HG03064 (cell line): ENCODE data around the gene ITPKB.
"Not testable (repeated sequence)": the region's sequence is repeated elsewhere in the genome, so short reads cannot be mapped to it uniquely, and the experiment has no call there.

ENCODE experiments used
- ATAC-seq: cut with Tn5 transposase; IDR thresholded peaks from one replicate; pipeline ENCODE4 v1.9.1; 2021; ENCODE audit warnings: low read depth; ENCODE audit not compliant: unreplicated experiment

The ITPKB gene

DNA sequence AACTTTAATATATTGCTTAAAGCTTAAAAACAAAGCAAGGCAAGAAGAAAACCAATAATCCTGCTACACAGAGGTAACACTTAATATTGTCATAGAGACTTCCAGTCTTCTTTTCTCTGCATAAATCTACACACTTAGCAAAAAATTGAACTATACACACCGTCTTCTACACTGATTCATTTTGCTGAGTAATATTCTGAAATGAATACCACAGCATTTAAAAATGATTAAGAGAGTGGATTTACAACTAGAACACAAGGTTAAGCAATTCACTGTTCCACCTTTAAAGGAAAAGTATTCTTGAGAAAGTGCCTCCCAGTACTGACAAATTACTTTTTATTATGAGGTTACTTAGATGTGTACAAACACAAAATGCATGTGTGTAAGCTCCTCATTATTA lies 22.2 kb upstream of the ITPKB start:
- no peak for ATAC-seq

DNA sequence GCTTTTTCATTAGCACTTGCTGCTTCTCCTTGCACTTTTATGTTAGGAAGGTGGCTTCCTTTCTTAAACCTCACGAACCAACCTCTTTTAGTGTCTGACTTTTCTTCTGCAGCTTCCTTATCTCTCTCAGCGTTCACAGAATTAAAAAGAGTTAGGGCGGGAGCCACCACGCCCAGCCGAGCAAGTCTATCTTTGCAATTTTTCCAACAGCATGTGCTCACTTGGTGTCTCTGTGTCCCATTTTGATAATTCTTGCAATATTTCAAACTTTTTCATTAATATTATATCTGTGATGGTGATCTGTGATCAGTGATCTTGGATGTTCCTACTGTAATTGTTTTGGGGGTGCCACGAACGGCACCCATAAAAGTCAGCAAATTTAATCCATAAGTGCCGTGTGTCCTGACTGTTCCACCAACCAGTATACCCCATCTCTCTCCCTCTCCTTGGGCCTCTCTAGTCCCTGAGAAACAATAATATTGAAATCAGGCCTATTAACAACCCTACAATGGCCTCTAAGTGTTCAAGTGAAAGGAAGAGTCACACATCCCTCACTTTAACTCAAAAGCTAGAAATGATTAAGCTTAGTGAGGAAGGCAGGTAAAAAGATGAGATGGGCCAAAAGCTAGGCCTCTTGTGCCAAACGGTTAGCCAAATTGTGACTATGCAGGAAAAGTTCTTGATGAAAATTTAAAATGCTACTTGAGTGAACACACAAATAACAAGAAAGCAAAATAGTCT lies 15.9 kb upstream of the ITPKB start:
- ATAC-seq, result no peak

DNA sequence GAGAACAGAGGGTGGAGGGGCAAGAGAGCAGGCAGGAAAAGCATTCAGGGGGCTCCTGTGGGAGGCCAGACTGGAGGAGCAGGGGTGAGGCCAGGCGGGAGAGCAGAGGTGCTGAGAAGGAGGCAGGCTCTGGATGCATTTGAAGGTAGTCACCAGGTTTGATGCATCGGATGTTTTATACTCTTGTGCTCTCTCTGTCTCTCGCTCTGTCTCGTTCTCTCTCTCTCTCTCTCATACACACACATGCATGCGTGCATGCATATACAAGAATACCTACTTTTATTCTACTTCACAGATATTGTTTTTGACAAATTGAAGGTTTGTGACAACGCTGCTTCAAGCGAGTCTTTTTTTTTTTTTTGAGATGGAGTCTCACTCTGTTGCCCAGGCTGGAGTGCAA lies 15.0 kb upstream of the ITPKB start:
- ATAC-seq, result no peak

DNA sequence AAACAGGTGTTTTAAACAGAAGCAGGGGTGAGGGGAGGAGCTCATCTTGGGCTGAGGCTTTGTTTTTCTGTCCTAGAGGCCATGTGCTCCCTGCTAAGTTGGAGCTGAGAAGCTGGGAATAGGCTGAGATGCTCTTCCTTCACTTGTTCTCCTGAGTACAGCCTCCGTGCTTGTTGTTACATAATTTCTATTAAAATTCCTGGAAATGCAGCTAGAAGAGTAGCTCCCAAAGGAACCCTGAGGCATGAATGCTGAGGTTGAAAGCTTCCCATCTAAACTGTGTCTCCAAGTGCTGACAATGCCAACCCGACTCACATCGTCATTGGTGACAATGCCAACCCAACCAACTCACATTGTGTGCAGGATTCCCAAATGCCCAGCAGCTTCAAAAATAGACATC lies 12.6 kb upstream of the ITPKB start:
- ATAC-seq, result no peak

DNA sequence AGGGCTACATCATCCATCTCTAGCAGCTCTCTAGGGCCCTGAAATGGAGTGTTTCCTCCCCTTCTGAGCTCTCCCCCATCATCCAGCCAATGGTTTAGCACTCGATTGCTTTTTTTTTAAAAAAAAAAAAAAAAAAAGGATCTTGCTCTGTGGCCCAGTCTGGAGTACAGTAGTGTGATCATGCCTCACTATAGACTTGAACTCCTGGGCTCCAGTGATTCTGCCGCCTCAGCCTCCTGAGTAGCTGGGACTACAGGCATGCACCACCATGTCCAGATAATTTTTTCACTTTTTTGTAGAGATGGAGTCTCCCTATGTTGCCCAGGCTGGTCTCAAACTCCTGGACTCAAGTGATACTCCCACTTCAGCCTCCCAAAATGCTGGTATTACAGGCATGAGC lies 12.1 kb upstream of the ITPKB start:
- no peak for ATAC-seq

DNA sequence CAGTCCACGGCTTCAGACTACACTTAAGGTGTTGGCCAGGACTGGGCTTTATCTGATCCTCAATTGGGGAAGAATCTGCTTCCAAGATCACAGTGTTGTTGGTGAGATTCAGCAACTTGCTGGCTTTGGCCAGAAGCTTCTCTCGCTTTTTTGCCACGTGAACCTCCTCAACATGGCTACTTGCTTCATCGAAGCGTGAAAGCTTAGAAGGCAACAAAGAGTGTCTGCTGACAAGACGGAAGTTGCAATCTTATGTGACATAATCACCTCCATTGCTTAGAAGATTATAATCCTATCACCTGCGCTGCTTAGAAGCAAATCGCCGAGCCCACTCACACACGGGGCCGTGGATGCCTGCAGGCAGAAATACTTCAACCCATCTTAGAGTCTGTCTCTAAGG lies 10.4 kb upstream of the ITPKB start:
- no peak for ATAC-seq

DNA sequence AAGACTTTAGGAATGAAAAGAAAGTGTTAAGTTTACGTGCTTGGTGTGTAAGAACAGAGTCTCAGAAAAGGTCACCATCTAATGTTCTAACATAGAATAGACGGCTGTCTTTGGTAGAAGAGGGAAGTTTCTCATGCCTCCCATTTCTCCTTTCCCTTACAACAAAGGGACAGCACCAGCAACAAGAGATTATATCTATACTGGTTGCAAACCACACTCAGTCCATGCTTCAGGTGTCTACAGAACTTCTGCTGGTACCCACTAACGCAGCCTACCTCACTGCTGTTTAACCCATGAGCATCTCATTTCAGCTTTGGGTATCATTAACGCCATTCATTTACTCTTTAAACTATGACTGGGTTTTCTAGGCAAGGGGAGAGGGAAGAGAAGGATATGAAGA lies 9.2 kb upstream of the ITPKB start:
- no peak for ATAC-seq

DNA sequence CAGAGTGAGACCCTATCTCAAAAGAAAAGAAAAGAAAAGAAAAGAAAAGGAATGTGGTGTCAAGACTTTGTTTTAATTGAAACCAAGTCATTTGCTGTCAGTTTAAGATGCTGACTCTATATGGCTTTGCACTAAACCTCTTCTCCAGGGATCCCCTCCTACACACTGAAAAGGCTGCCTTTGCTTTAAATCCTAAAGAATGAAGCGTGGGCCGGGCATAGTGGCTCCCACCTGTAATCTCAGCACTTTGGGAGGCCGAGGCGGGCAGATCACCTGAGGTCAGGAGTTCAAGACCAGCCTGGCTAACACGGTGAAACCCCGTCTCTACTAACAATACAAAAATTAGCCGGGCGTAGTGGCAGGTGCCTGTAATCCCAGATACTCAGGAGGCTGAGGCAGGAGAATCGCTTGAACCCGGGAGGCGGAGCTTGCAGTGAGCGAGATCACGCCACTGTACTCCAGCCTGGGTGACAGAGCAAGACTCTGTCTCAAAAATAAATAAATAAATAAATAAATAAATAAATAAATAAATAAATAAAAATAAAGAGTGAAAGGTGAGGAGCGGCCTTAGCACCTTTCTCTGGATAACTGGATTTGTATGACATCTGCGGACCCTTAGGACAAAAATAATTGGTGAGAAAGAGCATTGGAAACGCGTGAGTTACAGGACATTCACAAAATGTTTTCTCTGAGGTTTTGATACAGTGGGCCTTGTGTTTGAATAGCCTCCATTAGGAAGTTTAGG lies 8.6 kb upstream of the ITPKB start:
- ATAC-seq, result not testable (repeated sequence)

DNA sequence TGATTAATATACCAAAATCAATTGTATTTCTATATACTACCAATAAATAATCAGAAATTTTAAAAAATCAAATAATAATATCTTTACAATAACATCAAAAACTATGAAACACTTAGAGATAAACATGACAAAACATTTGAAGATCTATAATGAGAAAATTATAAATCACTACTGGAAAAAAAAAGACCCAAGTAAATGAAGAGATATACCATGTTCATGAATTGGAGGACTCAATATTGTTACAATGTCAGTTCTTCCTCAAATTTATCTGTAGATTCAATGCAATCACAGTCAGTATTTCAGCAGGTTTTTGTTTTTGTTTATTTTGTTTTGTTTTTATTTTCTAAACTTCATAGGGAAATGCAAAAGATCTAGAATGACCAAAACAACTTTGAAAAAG lies 4.2 kb upstream of the ITPKB start:
- no peak for ATAC-seq

DNA sequence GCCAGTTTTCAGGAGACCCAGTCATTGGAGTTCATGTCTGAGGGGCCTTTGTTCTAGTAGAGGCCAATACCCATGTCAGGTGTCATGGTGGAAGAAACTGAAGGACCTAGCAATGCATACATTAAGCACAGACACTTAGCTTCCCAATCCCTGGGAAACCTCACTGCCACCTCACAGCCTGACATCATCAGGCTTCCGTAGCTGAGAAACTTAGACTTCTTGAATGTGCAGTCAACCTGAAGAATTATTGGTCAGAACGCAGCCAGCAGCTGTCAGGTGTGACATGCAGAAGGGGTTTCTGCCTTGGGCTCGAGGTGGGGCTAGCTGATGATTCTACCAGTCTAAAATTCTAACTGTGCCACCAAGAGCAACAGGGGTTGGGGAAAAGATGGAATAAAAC lies 1.9 kb upstream of the ITPKB start:
- ATAC-seq, result no peak

DNA sequence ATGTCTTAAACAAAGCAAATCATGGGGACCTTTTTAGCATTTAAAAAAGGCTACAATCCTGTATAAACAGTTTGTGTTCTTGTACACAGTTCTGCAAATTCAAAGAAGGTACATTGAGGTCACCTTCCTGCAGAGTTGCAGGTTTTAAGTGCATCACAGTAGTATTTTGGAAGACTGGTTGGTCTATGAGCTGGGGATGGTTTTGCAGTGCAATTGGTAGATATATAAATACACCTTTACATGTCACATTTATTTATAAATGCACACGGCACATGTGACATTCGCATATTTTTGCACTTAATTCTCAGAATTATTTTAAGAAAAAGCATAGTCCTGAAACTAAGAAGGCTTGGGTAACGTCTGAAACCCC lies 599 bp upstream of the ITPKB start:
- ATAC-seq, result no peak

DNA sequence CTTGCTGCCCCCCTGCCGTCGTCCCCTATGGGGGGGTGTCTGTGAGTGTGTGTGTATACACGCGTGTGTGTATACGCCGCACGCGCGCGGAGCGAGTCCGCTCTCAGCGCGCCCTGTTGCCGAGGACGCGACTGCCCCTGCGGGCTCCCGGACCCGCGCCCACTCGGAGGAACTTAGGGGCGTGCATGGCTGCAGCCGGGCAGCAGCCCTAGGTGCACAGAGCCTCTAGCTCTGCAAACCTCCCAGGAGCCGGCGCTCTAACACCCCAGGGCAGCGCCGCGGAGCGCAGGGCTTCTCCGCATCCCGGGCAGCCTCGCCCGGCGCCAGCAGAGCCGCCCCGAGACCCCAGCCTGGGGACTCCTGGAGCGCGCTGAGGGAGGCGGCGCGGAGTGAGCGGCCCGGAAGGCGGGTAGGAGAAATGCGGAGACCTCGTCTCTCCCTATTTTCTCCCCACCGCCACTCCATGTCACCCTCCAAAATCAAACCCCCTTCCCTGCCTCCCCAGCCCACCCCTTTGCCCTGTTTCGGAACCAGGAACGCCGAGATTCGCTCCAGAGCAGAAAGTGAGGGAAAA lies 574 bp downstream of the ITPKB start:
- no peak for ATAC-seq

DNA sequence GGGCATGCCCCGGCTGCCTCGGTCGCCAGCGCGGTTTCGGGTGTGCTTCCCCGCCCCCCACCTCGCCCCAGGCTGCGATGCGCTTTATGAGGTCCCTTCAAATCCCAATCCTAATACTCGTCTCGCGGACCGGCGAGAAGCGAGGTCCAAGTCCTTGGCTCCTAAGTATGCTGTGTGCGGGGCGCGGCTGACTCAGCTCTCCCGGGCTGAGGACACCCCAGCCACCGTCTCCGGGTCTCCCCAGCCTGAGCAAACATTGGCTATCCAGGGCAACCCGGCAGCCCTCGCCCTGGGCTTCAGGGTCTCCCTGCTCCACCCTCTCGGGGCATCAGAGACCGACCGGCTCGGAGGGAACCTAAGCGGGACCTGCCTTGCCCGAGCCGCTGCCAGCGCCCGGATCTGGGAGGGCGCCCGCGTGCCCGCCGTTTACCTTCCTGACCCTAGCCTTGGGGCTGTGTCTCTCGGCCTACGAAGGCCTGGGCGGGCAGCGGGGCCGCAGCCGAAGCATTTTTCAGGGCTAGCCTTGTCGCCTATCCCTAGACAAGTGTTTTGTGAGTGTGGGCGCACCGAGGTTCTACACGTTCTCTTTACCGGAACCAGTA lies 1.2 kb downstream of the ITPKB start:
- ATAC-seq, result no peak

DNA sequence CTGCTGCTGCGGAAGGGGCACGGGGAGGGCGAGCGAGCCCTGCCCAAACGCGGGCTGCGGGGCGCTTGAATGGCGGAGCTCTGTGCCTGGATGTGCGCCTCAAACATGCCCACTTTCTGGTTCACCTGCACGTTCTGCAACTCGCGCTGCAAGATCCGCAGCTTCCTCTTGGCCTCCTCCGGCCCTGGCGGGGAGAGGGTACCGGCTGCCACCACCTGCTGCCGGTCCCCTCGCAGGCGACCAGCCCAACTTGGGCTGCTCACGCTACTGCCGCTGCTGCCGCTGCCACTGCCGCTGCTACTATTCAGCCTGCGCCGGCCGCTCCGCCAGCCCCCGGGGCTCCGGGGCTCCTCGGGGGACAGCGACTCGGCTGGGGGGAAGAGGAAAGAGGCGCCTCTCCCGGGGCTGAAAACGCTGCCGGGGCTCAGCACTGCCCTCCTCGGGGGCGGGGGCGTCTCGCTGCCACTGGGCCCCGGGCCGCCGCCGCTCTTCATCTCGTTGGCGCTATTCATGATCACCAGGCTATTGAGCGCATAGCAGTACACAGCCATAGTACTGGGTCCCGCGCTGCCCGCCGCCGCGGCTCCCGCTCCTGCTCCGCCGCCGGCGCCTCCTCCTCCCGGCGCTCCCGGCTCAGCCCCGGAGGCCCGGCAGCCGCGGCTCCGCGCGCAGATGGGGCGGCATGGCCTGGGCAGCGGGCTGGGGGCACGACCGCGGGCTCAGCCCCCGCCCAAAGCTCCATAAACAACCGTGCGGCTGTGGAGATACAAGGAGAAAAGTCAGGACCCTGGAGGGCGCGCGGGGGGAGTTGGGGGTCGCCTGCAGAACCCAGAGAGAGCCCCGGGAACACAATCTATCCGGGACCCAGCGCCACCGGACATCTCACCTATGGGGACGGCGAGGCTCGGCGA lies 1.9 kb downstream of the ITPKB start:
- ATAC-seq, result peak; percentile 29

DNA sequence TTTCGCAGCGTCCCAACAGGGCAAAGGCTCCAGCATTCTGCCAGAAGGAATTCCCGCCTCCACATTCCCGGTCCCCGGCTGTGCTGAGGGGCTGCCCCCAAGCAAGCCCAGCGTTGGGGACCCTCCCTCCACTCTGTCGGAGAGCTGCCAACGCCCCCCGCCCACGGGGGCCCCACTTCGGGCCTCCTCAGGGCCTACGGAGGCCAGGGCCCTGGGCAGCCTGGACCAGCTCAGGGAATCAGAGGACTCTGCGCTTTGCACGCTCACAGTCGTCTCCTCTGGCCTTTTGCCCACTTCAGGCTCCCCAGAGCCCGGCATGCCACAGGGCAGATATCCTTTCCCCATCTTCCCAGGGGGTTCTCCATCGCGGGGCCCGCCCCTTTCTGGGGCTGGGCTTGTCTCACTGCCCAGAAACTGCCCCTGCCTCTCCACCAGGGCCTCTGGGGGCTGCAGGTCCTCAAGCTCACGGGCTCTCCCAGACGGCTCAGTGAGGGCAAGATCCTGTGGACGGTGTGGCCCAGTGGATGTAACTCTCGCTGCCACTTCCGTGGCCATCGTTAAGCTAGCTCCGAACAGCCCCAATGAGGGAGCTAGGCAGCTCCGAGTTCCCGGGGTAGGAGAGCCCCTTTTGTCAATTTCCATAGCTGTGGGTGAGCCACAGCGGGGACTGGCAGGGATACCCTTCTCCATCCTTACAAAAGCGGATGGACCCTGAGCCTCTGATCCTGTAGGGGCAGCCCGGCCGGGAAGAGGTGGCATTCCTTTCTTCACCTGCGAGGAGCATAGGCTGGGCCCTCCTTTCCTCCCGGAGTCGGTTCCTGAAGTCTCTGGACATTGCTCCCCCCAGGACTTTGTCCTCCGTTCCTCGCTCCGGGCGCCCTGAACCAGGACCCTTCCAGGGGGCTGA lies 2.8 kb downstream of the ITPKB start:
- ATAC-seq, result no peak

DNA sequence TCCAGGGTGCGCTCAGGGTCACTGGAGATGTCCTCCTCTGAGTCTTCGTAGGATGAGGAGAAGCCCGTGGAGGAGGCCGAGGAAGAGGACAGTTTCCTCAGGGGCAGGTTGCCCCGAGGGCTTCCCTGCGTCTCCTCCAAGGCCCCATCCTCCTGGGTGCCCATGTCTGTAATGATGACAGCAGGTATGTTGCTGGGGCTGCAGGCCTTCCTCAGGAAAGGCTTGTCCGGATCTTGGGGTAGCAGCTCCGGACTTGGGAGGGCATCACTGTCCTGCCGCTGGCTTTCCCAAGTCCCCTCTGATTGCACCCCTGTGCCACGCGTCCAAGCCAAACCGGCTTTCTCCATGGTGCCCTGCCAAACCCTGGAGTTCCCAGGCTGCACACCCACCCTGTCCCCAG lies 3.5 kb downstream of the ITPKB start:
- ATAC-seq, result no peak

DNA sequence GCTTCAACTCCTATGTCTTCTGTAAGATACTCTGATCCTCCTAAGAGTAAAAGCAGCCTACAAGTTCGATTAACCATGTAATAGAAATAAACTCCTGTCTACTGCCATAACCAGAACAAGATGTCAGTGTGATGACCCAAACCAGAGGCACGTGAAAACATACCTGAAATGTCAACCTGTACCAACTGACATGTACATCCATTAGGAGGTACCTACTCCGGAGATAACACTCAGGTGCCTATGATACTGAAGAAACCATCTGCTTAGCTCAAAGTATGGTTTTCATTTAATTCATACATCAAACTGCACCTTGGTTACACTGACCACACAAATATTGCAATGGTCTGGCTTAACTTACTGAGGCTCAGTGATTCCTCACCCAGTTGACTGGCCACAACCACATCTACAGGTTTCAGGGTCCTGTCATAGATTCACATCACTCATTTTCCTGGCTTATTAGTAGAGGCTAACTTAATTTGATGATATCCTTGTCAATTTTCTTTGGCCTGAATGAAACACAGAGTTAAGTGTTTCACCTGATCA lies 4.4 kb downstream of the ITPKB start:
- ATAC-seq, result no peak

DNA sequence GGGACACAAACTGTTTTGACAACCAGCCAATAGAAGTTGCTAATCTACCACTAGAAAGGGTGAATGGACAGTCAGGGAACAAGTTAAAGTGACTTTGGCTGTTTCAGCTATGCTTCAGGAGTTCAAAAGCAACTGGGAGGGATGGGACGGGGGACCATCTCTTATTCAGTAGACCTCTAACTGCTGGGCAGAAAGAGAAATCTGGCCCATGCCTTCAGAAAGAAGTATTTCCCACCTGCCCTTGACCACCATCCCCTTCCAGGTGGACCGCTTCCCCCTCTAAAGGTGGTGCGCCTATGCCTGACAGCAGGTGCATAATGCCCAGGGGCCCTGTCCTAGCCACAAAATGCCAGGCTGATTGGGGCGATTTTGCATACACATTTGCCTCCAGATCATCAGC lies 5.2 kb downstream of the ITPKB start:
- ATAC-seq, result no peak

DNA sequence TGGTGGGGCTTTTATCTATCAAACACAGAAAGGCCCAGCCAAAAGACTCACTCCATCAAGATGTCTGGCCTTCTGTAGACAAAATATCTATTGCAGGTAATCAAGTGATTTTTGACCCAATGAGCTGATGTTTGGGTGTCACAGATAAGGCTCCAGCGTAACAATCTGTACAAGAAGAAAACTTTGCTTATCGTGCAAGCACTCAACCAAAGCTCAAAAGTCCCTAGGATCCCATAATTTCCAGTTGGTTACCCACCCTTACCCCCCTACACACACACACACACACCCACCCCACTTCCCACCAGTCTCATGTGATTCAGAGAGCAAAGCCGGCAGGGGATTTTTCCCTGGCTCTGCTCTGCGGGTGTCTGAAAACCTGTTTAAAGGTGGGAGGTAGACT lies 5.8 kb downstream of the ITPKB start:
- no peak for ATAC-seq
